ENCODE measurements around the gene ERC1.
A peak's percentile ranks its signal among the peaks of the same experiment; 100 is the strongest.

Gene ERC1

GRCh38 chr12:1456885-1457284 is 465.9 kb downstream of the ERC1 start:
- TF ChIP-seq, protein P1, sequence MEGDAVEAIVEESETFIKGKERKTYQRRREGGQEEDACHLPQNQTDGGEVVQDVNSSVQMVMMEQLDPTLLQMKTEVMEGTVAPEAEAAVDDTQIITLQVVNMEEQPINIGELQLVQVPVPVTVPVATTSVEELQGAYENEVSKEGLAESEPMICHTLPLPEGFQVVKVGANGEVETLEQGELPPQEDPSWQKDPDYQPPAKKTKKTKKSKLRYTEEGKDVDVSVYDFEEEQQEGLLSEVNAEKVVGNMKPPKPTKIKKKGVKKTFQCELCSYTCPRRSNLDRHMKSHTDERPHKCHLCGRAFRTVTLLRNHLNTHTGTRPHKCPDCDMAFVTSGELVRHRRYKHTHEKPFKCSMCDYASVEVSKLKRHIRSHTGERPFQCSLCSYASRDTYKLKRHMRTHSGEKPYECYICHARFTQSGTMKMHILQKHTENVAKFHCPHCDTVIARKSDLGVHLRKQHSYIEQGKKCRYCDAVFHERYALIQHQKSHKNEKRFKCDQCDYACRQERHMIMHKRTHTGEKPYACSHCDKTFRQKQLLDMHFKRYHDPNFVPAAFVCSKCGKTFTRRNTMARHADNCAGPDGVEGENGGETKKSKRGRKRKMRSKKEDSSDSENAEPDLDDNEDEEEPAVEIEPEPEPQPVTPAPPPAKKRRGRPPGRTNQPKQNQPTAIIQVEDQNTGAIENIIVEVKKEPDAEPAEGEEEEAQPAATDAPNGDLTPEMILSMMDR (IDR thresholded peaks at IDR 0.05; ENCODE audit: insufficient read depth, low read depth, low read length, missing control alignments) = no peak
- H3K4me3 ChIP-seq (ENCODE audit: low read length) = no peak overlapping the region
- DNase-seq (ENCODE audit: low read depth) = no peak

DNA sequence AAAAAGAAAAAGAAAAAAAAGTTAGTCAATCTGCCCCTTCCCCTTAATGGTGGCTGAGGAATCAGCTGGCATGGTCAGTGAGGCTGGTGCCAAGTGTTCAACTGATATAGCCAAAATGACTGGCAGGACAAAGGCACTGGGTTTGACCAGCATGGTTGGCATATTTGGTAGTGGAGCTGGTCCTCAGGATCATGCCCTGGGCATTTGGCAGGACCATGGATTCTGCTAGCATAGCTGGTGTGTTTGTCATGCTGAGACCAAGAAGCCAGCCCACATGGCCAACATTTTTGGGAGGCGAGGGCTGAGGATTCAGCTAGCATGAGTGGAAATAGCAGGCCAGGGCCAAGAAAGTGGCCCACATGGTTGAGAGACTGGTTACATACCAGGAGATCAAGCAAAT is 466.9 kb downstream of the ERC1 start:
- peak; percentile 16 for DNase-seq (ENCODE audit: low read depth)
- TF ChIP-seq, protein P1 (IDR thresholded peaks at IDR 0.05; ENCODE audit: insufficient read depth, low read depth, low read length, missing control alignments) = no peak
- H3K4me3 ChIP-seq (ENCODE audit: low read length) = no peak overlapping the region

- no peak for DNase-seq (ENCODE audit: low read depth)
- TF ChIP-seq, protein P1 (IDR thresholded peaks at IDR 0.05; ENCODE audit: insufficient read depth, low read depth, low read length, missing control alignments) = no peak
- no peak overlapping the region for H3K4me3 ChIP-seq (ENCODE audit: low read length)
These were observed 468.3 kb downstream of the ERC1 start for GRCh38 chr12:1459339-1459738.

DNA sequence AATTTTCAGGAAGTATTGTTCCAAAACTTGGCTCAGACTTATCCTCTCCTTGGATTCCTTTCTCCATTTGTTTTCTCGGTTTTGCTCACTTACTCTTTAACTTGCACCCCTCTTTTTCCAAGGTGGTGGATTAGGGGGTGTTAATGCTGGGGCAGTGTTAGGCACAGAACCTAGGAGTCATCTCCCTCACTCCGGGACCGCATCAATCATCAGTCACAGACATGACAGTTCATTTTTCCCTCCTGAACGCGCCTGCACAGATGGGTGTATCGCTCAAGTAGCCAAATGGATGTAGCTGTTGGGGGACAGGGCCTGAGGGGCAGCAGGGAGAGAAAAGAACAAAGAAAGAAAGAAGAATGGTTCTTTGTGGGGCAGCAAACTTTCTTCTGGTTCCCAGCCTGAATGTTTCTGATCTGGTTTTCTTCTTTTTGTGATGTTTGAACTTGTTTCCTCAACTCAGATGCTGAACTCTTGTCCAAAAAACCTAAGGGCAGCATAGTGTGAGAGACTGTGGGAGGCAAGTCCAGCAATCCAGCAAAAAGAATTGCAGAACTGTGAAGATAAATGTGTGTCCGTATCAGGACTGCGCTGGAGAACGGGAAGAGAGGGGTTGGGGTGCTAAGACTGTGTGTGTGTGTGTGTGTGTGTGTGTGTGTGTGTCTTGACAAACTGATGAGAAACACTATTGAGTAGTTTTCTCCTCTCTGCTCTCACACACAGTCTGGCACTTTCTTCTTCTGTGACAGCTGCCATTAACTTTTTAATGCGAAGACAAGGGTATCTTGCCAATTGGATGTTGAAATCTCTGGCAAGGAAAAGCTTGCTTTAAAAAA is 472.3 kb downstream of the ERC1 start:
- DNase-seq (ENCODE audit: low read depth) = no peak

DNA sequence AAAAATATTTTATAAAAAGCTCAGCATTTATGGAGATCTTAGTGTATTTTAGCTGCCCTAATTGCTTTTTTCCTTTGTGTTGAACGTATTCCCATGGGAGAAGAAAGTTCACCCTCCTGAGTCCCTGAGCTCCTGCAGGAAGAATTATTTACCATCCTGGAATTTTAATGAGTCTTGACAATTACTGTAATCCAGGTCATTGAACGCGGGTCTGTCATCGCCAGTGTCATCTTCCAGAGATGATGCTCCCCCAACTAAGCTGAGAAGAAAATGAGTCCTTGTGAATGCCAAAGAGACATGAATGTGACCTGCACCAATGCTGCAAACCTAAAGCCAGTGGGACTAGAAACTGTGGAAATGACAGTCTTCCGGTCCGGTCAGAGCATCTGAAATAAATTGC is 473.9 kb downstream of the ERC1 start:
- TF ChIP-seq, protein P1 (IDR thresholded peaks at IDR 0.05; ENCODE audit: insufficient read depth, low read depth, low read length, missing control alignments) = no peak
- no peak overlapping the region for H3K4me3 ChIP-seq (ENCODE audit: low read length)
- DNase-seq (ENCODE audit: low read depth) = no peak

More for the DNA sequence above, 472.3 kb downstream of the ERC1 start:
- H3K4me3 ChIP-seq (ENCODE audit: low read length) = no peak overlapping the region
- TF ChIP-seq, protein P1 (IDR thresholded peaks at IDR 0.05; ENCODE audit: insufficient read depth, low read depth, low read length, missing control alignments) = no peak

DNA sequence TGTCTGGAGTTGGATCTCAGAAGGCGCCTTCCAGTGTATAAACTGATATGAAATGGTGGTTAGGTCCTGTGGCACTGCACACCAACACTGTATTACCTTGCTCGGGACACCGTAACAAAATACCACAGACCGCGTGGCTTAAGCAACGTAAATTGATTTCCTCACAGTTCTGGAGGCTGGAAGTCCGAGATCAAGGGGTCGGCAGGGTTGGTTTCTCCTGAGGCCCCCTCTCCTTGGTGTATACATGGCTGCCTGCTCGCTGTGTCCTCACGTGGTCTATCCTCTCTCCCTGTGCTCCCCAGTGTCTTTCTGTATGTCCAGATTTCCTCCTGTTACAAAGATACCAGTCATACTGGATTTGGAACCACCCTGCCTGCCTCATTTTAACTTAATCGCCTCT is 475.0 kb downstream of the ERC1 start:
- DNase-seq (ENCODE audit: low read depth) = no peak
- TF ChIP-seq, protein P1 (IDR thresholded peaks at IDR 0.05; ENCODE audit: insufficient read depth, low read depth, low read length, missing control alignments) = no peak
- H3K4me3 ChIP-seq (ENCODE audit: low read length) = no peak overlapping the region
